ENCODE results near the gene HSPA1L. TPM values are rescaled to one million over a fixed set of nuclear protein-coding genes. Genes with fewer than 3 reads are reported as not detected.

HSPA1L gene
- total and polyA plus RNA-seq, 2 experiments from 2014 or later: 1.0 to 1.4 TPM

GRCh38 chr6:31851485-31851832, 36.4 kb upstream of the HSPA1L start:
- no peak overlapping the region for H2AFZ ChIP-seq
- peak overlapping the region; percentile 35 for H3K4me2 ChIP-seq
- no peak for DNase-seq (ENCODE audit: low spot score)
- no peak for TF ChIP-seq EZH2phosphoT487 (IDR thresholded peaks at IDR 0.05; ENCODE audit: low read depth, severe bottlenecking, unreplicated experiment)
- no peak for TF ChIP-seq EZH2 (IDR thresholded peaks at IDR 0.05; ENCODE audit: borderline replicate concordance)
- no peak for TF ChIP-seq CTCF (IDR thresholded peaks at IDR 0.05; ENCODE audit: poor library complexity)
- no peaks in the 10 kb centered on the region for H3K9me2 ChIP-seq (replicated peaks; ENCODE audit: insufficient read depth)
- H3K79me2 ChIP-seq: no peaks in the 10 kb centered on the region
- no peaks in the 10 kb centered on the region for H3K27me3 ChIP-seq
- no peak overlapping the region for H3K4me3 ChIP-seq
- no peaks in the 10 kb centered on the region for H3K36me3 ChIP-seq (replicated peaks; ENCODE audit: insufficient read depth, low read depth)
- peak overlapping the region; percentile 96 for H3K27ac ChIP-seq
- 59% methylated on average over 2 of the region's 2 CpGs for WGBS (ENCODE audit: low lambda C conversion rate, missing lambda C conversion rate)
- H4K20me1 ChIP-seq (ENCODE audit: insufficient read depth, poor library complexity, severe bottlenecking): no peaks in the 10 kb centered on the region
- H3K9me3 ChIP-seq (ENCODE audit: low read depth): no peaks in the 10 kb centered on the region
- peaks cover 8% of the 10 kb centered on the region for H3K4me1 ChIP-seq (ENCODE audit: insufficient read depth)

- Histone ChIP-seq H2AFZ (no peak overlapping the region), H3K9me3 (ENCODE audit: low read depth) (no peaks in the 10 kb centered on the region), H3K4me2 (no peak overlapping the region), H3K4me1 (ENCODE audit: insufficient read depth) (peaks cover 8% of the 10 kb centered on the region), H3K9me2 (replicated peaks; ENCODE audit: insufficient read depth) (no peaks in the 10 kb centered on the region), H4K20me1 (ENCODE audit: insufficient read depth, poor library complexity, severe bottlenecking) (no peaks in the 10 kb centered on the region), H3K79me2 (no peaks in the 10 kb centered on the region), H3K27ac (peak overlapping the region; percentile 96), H3K27me3 (no peaks in the 10 kb centered on the region), H3K36me3 (replicated peaks; ENCODE audit: insufficient read depth, low read depth) (no peaks in the 10 kb centered on the region), H3K4me3 (no peak overlapping the region)
- TF ChIP-seq CTCF (IDR thresholded peaks at IDR 0.05; ENCODE audit: poor library complexity) (no peak), EZH2 (IDR thresholded peaks at IDR 0.05; ENCODE audit: borderline replicate concordance) (no peak), EZH2phosphoT487 (IDR thresholded peaks at IDR 0.05; ENCODE audit: low read depth, severe bottlenecking, unreplicated experiment) (no peak)
- 97% methylated on average over 2 of the region's 2 CpGs for WGBS (ENCODE audit: low lambda C conversion rate, missing lambda C conversion rate)
- no peak for DNase-seq (ENCODE audit: low spot score)
These were observed 35.8 kb upstream of the HSPA1L start for GRCh38 chr6:31850765-31851484.

GRCh38 chr6:31847276-31847978, 32.3 kb upstream of the HSPA1L start:
- Histone ChIP-seq H3K27ac (peak overlapping the region; percentile 82), H3K36me3 (replicated peaks; ENCODE audit: insufficient read depth, low read depth) (no peaks in the 10 kb centered on the region), H3K9me2 (replicated peaks; ENCODE audit: insufficient read depth) (no peaks in the 10 kb centered on the region), H3K4me1 (ENCODE audit: insufficient read depth) (peaks cover 8% of the 10 kb centered on the region), H3K4me2 (no peak overlapping the region), H3K79me2 (no peaks in the 10 kb centered on the region), H3K4me3 (no peak overlapping the region), H3K9me3 (ENCODE audit: low read depth) (no peaks in the 10 kb centered on the region), H3K27me3 (no peaks in the 10 kb centered on the region), H4K20me1 (ENCODE audit: insufficient read depth, poor library complexity, severe bottlenecking) (no peaks in the 10 kb centered on the region), H2AFZ (no peak overlapping the region)
- 83% methylated on average over 2 of the region's 2 CpGs for WGBS (ENCODE audit: low lambda C conversion rate, missing lambda C conversion rate)
- no peak for TF ChIP-seq EZH2 (IDR thresholded peaks at IDR 0.05; ENCODE audit: borderline replicate concordance)
- no peak for TF ChIP-seq EZH2phosphoT487 (IDR thresholded peaks at IDR 0.05; ENCODE audit: low read depth, severe bottlenecking, unreplicated experiment)
- TF ChIP-seq CTCF (IDR thresholded peaks at IDR 0.05; ENCODE audit: poor library complexity): no peak
- DNase-seq (ENCODE audit: low spot score): peak; percentile 54
